Dedifferentiated amniotic fluid mesenchymal stem cell (primary cell): ENCODE data around the gene DENND1C.
"Not testable (repeated sequence)": the region's sequence is repeated elsewhere in the genome, so short reads cannot be mapped to it uniquely, and the experiment has no call there.

Experiments
- DNase-seq: peaks from one replicate; pipeline ENCODE4 v3.0.0-alpha.2; 2016; ENCODE audit errors: extremely low spot score

The DENND1C gene

DNA sequence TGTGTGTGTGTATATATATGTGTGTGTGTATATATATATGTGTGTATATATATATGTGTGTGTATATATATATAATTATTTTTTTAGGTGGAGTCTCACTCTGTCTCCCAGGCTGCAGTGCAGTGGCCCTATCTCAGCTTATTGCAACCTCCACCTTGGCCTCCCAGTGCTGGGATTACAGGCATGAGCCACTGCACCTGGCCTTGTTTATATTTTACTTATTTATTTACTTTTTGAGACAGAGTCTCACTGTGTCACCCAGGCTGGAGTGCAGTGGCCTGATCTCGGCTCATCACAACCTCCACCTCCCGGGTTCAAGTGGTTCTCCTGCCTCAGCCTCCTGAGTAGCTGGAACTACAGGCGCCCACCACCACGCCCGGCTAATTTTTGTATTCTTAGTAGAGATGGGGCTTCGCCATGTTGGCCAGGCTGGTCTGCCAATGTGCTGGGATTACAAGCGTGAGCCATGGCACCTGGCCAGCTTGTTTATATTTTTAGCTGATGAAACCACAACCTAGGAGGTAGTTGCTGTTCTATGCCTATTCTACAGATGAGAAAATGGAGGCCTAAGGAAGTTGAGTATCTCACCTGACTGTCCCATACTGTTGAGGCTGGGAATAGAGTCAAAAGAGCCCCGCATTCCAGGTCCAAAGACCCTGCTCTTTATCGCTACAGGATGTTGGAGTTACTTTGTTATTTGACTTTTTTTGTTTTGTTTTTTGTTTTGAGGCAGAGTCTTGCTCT is 26.6 kb upstream of the DENND1C start:
- not testable (repeated sequence) for DNase-seq

GRCh38 chr19:6503407-6504201 is 22.0 kb upstream of the DENND1C start:
- no peak for DNase-seq

GRCh38 chr19:6501740-6502648 is 20.4 kb upstream of the DENND1C start, which contains the start of gene TUBB4A:
TSS of gene TUBB4A (minus strand) at chr19:6502309. CDS start at chr19:6502212, 97 bp downstream.
- no peak for DNase-seq

- no peak for DNase-seq
Observed at GRCh38 chr19:6500837-6501739, 19.5 kb upstream of the DENND1C start.

DNA sequence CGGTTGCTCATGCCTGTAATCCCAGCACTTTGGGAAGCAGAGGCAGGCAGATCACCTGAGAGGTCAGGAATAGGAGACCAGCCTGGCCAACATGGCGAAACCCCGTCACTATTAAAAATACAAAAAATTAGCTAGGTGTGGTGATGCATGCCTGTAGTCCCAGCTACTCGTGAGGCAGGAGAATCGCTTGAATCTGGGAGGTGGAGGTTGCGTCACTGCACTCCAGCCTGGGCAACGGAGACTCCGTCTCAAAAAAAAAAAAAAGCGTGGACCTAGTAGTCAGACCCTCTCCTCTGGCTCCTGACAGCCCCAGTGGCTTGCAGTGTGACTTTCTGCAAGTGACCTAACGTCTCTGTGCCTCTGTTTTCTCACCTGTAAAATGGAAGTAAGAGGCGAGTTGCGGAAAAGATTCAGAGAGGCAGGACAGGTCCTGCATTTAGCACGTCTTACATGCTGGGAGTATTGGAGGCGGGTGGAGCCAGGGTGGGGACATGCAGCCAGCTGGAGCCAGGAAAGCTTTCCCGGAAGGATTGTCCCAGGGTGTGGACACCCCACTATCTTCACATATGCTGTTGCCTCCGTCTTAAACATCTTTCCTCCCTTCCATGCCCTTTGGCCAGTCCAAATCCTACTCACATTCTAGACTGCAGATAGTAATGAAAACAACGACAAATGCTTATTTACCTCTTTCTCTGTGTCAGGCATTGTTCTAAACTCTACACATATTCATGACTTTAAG is 17.6 kb upstream of the DENND1C start:
- DNase-seq, result no peak

- DNase-seq, result no peak
Observed at GRCh38 chr19:6498294-6499036, 16.9 kb upstream of the DENND1C start.

DNA sequence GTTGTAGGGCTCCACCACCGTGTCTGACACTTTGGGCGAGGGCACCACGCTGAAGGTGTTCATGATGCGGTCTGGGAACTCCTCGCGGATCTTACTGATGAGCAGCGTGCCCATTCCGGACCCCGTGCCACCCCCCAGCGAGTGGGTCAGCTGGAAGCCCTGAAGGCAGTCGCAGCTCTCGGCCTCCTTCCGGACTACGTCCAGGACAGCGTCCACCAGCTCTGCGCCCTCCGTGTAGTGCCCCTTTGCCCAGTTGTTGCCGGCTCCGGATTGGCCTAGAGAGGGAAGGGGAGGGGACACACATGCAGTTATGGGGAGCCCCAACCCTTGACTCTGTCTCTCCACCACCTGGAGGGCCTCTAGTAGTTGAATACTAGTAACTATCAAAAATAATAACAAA is 14.4 kb upstream of the DENND1C start:
- no peak for DNase-seq

GRCh38 chr19:6494438-6495036 is 12.9 kb upstream of the DENND1C start:
- no peak for DNase-seq

GRCh38 chr19:6491802-6492592 is 10.4 kb upstream of the DENND1C start:
- no peak for DNase-seq

- DNase-seq, result no peak
Observed at GRCh38 chr19:6490134-6490533, 8.5 kb upstream of the DENND1C start.

- DNase-seq, result no peak
Observed at GRCh38 chr19:6489278-6490061, 7.9 kb upstream of the DENND1C start.

GRCh38 chr19:6484831-6485230 is 3.2 kb upstream of the DENND1C start:
- DNase-seq, result no peak

DNA sequence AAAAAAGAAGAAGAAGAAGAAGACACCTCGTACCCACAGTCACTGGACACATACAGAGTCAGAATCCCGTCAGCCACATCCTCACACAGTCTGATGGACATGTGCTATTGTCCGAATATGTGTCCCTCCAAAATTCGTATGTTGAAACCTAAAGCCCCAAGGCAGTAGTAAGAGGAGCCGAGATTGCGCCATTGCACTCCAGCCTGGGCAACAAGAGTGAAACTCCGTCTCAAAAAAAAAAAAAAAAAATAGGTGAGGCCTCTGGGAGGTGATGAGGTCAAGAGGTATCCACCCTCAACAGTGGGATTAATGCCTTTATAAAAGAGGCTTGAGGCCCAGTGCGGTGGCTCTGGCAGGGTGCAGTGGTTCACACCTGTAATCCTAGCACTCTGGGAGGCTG is 2.6 kb upstream of the DENND1C start:
- DNase-seq, result no peak

DNA sequence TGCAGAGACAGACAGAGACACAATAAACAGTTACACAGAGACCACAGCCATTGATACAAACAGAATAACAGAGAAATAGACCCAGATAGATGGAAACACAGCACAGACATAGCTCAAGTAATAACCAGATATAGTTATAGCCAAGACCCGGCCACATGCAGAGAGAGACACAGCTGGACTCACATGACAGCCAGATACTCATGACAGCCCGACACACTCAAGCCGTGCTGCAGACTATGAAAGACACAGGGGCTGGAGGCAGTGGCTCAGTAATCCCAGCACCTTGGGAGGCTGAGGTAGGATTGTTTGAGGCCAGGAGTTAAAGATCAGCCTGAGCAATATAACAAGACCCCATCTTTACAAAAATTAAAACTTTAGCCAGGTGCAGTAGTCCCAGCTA is 1.6 kb upstream of the DENND1C start:
- no peak for DNase-seq

DNA sequence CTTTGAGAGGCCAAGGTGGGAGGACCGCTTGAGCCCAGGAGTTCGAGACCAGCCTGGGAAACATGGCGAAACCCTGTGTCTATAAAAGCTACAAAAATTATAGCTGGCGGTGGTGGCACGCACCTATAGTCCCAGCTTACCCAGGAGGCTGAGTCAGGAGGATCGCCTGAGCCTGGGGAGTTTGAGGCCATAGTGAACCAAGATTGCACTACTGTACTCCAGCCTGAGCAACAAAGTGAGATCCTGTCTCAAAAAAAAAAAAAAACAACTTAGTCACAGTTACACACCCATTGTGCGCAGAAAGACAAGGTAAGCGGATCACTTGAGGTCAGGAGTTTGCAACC is 728 bp upstream of the DENND1C start:
- DNase-seq, result no peak

DNA sequence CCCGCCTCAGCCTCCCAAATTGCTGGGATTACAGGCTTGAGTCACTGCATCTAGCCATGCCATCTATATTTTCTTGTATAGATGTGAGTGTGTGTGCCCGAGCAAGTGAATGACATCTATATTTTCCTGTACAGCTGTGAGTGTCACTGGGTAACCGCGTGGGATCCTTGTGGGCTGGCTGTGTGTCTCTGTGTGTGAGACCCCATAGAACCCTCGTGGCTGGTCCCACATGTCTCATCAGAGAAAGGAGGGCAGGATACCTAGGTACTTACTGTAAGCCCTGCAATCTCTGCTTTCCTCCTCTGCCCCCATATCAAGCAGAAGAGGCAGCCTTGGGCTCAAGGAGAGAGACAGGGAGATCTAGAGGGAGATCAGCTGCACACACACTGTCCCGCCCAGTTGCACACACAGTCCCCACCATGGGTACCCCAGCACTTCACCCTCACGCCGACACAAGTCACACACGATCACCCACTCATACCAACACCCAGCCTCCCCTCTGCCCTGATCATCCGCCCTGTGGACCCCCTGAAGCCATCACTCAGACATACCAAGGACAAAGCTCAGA is 655 bp downstream of the DENND1C start:
- no peak for DNase-seq

DNA sequence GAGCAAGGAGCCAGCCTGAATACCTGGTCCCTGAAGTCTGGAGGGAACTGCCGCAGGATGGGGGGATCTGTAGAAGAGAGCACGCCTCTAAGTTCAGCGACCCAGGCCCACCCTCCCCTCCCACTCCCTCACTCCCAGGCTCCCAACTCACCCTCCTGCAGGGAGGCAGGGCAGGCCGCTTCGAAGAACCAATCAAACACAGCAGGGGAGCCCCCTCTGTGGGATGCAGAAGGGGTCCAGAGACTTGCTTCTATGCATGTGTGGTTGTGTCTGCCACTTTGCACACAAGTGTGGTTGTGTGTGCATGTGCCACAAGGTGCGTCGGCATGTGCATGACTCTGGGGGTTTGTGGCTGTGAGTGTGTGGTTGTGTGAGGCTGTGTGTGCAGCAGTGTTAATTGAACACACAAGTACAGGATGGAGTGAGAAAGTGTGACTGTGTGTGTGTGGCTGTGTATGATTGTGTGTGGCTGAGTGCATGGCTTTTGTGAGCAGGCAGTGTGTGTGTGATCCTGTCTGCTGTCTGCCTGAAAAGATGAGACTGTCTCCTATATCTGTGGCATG is 1.7 kb downstream of the DENND1C start:
- no peak for DNase-seq
